HepG2 (cell line): Measurements from ENCODE around the gene FAM110A.

Source experiments
- FOSL2 ChIP-seq: sonication (generic); formaldehyde crosslinking; IDR thresholded peaks from 2 replicates; pipeline ENCODE4 v1.4.0; 2020; ENCODE audit warnings: missing genetic modification reagents
- KMT2A ChIP-seq: sonication (generic); formaldehyde crosslinking; IDR thresholded peaks from 2 replicates; pipeline ENCODE4 v1.4.0; 2020; ENCODE audit warnings: missing genetic modification reagents
- NFIC ChIP-seq: IDR thresholded peaks from 2 replicates; pipeline ENCODE4 v1.6.1; 2012; ENCODE audit warnings: mild to moderate bottlenecking, low read length, inconsistent platforms
- SMAD3 ChIP-seq: sonication (generic); formaldehyde crosslinking; IDR thresholded peaks from 2 replicates; pipeline ENCODE4 v1.4.0; 2020; ENCODE audit warnings: missing genetic modification reagents
- SMARCE1 ChIP-seq: fragments of 450-650 bp; IDR thresholded peaks from 2 replicates; pipeline ENCODE4 v1.6.1; 2017; ENCODE audit warnings: borderline replicate concordance
- TOPORS ChIP-seq: sonication (generic); formaldehyde crosslinking; IDR thresholded peaks from 2 replicates; pipeline ENCODE4 v1.8.0; 2023; ENCODE audit warnings: mild to moderate bottlenecking, missing genetic modification reagents
- YY1 ChIP-seq: IDR thresholded peaks from 2 replicates; pipeline ENCODE4 v1.6.1; 2011; ENCODE audit warnings: low read length, low read depth, moderate library complexity, mild to moderate bottlenecking; ENCODE audit not compliant: insufficient read depth, insufficient replicate concordance
- TF ChIP-seq, protein P1 (sequence below): sonication (generic); formaldehyde crosslinking; IDR thresholded peaks from 2 replicates; pipeline ENCODE4 v1.5.0; 2020; ENCODE audit warnings: mild to moderate bottlenecking, missing genetic modification reagents, moderate library complexity
- TF ChIP-seq, protein P2 (sequence below): sonication (generic); formaldehyde crosslinking; IDR thresholded peaks from 2 replicates; pipeline ENCODE4 v1.5.0; 2020; ENCODE audit warnings: missing genetic modification reagents
- TF ChIP-seq, protein P3 (sequence below): sonication (generic); formaldehyde crosslinking; IDR thresholded peaks from 2 replicates; pipeline ENCODE4 v1.5.1; 2020; ENCODE audit warnings: missing genetic modification reagents, mild to moderate bottlenecking, borderline replicate concordance
- TF ChIP-seq, protein P4 (sequence below): sonication (generic); formaldehyde crosslinking; IDR thresholded peaks from 2 replicates; pipeline ENCODE4 v1.4.0; 2020; ENCODE audit warnings: mild to moderate bottlenecking, missing genetic modification reagents

DNA sequence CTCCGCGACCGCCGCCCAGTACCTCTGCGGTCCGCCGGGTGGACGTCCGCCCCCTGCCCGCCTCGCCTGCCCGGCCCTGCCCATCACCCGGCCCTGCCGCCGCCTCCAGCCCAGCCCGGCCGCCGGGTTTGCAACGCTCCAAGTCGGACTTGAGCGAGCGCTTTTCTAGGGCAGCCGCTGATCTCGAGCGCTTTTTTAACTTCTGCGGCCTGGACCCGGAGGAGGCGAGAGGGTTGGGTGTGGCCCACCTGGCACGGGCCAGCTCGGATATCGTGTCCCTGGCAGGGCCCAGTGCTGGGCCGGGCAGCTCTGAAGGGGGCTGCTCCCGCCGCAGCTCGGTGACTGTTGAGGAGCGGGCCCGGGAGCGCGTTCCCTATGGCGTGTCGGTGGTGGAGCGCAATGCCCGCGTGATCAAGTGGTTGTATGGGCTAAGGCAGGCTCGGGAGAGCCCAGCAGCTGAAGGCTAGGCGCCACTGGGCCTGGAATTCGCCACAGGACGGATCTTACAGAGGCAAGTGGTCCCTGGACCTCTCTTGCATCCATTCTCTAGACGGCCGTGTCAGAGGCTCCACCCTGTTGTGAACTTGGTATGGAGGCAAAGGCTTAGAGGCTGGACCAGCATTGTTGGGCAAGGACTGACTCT, 11.8 kb downstream of the FAM110A start:
- TF ChIP-seq, protein P1, sequence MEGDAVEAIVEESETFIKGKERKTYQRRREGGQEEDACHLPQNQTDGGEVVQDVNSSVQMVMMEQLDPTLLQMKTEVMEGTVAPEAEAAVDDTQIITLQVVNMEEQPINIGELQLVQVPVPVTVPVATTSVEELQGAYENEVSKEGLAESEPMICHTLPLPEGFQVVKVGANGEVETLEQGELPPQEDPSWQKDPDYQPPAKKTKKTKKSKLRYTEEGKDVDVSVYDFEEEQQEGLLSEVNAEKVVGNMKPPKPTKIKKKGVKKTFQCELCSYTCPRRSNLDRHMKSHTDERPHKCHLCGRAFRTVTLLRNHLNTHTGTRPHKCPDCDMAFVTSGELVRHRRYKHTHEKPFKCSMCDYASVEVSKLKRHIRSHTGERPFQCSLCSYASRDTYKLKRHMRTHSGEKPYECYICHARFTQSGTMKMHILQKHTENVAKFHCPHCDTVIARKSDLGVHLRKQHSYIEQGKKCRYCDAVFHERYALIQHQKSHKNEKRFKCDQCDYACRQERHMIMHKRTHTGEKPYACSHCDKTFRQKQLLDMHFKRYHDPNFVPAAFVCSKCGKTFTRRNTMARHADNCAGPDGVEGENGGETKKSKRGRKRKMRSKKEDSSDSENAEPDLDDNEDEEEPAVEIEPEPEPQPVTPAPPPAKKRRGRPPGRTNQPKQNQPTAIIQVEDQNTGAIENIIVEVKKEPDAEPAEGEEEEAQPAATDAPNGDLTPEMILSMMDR (CRISPR knock-in tag), result no peak
- TF ChIP-seq SMAD3 (CRISPR knock-in tag) (no peak), YY1 (no peak), SMARCE1 (no peak), NFIC (no peak), FOSL2 (no peak), KMT2A (CRISPR knock-in tag) (no peak), TOPORS (CRISPR knock-in tag) (no peak)
- TF ChIP-seq, protein P2, sequence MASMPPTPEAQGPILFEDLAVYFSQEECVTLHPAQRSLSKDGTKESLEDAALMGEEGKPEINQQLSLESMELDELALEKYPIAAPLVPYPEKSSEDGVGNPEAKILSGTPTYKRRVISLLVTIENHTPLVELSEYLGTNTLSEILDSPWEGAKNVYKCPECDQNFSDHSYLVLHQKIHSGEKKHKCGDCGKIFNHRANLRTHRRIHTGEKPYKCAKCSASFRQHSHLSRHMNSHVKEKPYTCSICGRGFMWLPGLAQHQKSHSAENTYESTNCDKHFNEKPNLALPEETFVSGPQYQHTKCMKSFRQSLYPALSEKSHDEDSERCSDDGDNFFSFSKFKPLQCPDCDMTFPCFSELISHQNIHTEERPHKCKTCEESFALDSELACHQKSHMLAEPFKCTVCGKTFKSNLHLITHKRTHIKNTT (CRISPR knock-in tag), result no peak
- TF ChIP-seq, protein P3, sequence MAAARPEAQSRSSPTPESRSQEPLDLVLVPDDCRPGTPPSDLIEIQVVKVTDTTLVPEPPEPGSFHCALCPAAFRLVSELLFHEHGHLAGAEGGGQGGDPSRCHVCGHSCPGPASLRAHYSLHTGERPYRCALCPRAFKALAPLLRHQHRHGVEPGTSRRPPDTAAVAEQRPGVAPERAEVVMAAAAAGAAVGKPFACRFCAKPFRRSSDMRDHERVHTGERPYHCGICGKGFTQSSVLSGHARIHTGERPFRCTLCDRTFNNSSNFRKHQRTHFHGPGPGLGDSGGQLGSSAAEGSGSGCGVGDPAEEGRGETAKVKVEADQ, result no peak
- TF ChIP-seq, protein P4, sequence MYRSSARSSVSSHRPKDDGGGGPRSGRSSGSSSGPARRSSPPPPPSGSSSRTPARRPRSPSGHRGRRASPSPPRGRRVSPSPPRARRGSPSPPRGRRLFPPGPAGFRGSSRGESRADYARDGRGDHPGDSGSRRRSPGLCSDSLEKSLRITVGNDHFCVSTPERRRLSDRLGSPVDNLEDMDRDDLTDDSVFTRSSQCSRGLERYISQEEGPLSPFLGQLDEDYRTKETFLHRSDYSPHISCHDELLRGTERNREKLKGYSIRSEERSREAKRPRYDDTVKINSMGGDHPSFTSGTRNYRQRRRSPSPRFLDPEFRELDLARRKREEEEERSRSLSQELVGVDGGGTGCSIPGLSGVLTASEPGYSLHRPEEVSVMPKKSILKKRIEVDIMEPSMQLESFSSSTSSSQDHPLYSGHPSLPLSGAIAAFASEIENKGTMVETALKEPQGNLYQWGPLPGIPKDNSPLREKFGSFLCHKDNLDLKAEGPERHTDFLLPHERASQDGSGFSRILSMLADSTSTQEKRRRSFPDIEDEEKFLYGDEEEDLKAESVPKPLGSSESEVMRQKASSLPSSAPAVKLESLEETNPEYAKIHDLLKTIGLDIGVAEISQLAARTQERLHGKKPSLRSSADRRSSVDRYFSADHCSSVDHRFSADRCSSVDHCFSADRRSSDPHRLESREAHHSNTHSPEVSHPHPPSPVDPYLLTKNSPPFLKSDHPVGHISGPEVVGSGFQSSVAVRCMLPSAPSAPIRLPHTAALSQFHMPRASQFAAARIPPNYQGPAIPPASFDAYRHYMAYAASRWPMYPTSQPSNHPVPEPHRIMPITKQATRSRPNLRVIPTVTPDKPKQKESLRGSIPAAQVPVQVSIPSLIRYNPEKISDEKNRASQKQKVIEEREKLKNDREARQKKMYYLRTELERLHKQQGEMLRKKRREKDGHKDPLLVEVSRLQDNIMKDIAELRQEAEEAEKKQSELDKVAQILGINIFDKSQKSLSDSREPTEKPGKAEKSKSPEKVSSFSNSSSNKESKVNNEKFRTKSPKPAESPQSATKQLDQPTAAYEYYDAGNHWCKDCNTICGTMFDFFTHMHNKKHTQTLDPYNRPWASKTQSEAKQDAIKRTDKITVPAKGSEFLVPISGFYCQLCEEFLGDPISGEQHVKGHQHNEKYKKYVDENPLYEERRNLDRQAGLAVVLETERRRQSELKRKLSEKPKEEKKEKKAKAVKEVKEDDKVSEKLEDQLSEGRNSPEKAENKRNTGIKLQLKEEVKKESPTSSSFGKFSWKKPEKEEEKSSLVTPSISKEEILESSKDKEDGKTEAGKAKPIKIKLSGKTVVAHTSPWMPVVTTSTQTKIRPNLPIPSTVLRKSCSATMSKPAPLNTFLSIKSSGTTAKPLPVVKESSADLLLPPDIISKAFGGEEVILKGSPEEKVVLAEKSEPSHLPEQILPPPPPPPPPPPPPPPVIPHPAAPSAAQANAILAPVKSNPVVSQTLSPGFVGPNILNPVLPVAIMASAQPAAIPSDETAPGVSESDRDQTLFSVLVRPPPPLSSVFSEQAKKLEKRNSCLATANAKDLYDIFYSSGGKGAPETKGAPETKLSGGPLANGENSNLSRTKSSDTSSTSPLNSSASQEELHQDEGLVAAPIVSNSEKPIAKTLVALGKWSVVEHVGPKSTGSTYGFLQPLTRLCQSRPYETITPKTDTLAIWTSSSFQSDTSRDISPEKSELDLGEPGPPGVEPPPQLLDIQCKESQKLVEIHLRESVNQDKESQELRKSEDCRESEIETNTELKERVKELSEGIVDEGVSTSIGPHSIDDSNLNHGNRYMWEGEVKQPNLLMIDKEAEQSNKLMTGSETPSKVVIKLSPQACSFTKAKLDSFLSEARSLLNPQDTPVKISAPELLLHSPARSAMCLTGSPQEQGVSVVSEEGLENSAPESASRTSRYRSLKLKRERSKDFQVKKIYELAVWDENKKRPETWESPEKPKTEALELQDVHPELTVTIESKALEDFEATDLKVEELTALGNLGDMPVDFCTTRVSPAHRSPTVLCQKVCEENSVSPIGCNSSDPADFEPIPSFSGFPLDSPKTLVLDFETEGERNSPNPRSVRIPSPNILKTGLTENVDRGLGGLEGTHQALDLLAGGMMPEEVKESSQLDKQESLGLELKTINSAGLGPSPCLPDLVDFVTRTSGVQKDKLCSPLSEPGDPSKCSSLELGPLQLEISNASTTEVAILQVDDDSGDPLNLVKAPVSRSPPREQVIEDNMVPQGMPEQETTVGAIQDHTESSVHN (CRISPR knock-in tag), result no peak
